NB4 (cell line): Measurements from ENCODE around the gene CSNK1D.

Experiments
- POLR2A ChIP-seq: IDR thresholded peaks from 2 replicates; pipeline ENCODE4 v1.6.1; 2011; ENCODE audit warnings: mild to moderate bottlenecking; ENCODE audit not compliant: insufficient read length; ENCODE audit errors: extremely low read depth
- TF ChIP-seq, protein P1 (sequence below): IDR thresholded peaks from one replicate; pipeline ENCODE4 v1.5.1; 2012; ENCODE audit warnings: low read depth, low read length
- TF ChIP-seq, protein P2 (sequence below): IDR thresholded peaks from 2 replicates; pipeline ENCODE4 v1.6.1; 2011; ENCODE audit warnings: low read depth, low read length

DNA sequence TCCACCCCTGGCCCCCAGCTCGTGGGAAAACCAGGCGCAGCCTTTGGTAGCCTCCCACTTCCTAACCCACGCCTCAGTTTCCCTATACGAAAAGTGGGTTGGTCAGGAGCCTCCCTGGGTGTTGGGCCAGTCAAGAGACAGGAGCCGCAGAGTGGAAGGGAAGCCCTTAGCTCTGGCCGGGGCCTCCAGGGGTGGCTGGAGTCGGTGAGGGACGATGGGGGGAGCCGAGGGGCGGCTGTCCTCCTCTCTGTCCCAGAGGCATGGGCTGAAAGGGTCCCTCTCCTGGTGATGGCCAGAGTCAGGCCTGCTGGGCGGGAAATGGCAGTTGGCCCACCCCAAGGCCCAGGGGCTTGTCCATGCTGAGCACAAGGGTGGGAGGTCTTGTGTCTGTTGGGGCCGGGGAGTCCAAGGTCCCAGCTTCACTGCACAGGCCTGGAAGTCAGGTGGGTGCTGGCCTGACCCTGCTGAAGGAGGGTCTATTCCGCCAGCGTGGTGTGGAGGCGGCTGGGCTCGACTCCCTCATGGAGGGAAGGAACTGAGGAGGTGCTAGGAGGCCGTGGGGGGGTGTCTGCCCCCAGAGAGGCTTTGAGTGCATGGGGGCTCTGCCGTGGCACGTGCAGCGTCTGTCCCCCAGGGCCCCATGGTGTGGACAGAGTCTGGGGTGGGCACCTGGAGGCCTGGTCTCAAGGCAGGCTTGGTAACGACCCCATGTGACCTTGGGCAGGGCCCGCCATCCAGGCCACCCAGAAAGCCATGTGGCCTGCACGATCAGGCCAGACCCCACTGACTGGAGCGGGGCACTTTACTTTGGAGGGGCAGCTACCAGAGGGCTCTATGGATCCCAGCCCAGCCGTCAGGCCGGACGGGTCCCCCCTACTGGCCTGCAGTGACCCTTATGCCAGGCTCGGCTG, 43.5 kb downstream of the CSNK1D start:
- TF ChIP-seq POLR2A: no peak
- TF ChIP-seq, protein P1, sequence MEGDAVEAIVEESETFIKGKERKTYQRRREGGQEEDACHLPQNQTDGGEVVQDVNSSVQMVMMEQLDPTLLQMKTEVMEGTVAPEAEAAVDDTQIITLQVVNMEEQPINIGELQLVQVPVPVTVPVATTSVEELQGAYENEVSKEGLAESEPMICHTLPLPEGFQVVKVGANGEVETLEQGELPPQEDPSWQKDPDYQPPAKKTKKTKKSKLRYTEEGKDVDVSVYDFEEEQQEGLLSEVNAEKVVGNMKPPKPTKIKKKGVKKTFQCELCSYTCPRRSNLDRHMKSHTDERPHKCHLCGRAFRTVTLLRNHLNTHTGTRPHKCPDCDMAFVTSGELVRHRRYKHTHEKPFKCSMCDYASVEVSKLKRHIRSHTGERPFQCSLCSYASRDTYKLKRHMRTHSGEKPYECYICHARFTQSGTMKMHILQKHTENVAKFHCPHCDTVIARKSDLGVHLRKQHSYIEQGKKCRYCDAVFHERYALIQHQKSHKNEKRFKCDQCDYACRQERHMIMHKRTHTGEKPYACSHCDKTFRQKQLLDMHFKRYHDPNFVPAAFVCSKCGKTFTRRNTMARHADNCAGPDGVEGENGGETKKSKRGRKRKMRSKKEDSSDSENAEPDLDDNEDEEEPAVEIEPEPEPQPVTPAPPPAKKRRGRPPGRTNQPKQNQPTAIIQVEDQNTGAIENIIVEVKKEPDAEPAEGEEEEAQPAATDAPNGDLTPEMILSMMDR: no peak
- TF ChIP-seq, protein P2, sequence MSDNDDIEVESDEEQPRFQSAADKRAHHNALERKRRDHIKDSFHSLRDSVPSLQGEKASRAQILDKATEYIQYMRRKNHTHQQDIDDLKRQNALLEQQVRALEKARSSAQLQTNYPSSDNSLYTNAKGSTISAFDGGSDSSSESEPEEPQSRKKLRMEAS: peak; percentile 48; the same call in 1 of the 2 replicates
